ENCODE data around the gene TRAPPC13.
"Not testable (repeated sequence)": the region's sequence is repeated elsewhere in the genome, so short reads cannot be mapped to it uniquely, and the experiment has no call there.

GRCh38 chr5:65676056-65676455, 51.2 kb downstream of the TRAPPC13 start:
- not testable (repeated sequence) for TF ChIP-seq CTCF, POLR2A (IDR thresholded peaks at IDR 0.05)
